ENCODE data around the gene TNS3.
A peak's percentile ranks its signal among the peaks of the same experiment; 100 is the strongest.

Gene TNS3

GRCh38 chr7:47535704-47536628, 45.9 kb downstream of the TNS3 start:
- TF ChIP-seq Cebpa-rat (IDR thresholded peaks at IDR 0.05), result no peak
- Histone ChIP-seq H3K4me1 (peaks cover 22 to 56% (median 30%) of the 10 kb centered on the region in 10 experiments), H3K9me3 (replicated peaks in 1 of 11) (peaks cover 13 to 36% (median 27%) of the 10 kb centered on the region in 11 experiments; a peak in 20 of 22 replicates), H4K20me1 (peaks cover 4 to 89% (median 55%) of the 10 kb centered on the region in 11 experiments; a peak in 20 of 22 replicates), H3K9ac (no peak overlapping the region), H3K36me3 (peaks cover 0 to 51% (median 18%) of the 10 kb centered on the region in 11 experiments; a peak in 15 of 22 replicates), H3K27me3 (peaks cover 5 to 34% (median 26%) of the 10 kb centered on the region in 11 experiments; a peak in 21 of 22 replicates), H3K4me2 (peak overlapping the region in 1 of 11 experiments; percentile 57; a peak in 3 of 22 replicates), H3K4me3 (no peak overlapping the region), H3K27ac (no peak overlapping the region)

DNA sequence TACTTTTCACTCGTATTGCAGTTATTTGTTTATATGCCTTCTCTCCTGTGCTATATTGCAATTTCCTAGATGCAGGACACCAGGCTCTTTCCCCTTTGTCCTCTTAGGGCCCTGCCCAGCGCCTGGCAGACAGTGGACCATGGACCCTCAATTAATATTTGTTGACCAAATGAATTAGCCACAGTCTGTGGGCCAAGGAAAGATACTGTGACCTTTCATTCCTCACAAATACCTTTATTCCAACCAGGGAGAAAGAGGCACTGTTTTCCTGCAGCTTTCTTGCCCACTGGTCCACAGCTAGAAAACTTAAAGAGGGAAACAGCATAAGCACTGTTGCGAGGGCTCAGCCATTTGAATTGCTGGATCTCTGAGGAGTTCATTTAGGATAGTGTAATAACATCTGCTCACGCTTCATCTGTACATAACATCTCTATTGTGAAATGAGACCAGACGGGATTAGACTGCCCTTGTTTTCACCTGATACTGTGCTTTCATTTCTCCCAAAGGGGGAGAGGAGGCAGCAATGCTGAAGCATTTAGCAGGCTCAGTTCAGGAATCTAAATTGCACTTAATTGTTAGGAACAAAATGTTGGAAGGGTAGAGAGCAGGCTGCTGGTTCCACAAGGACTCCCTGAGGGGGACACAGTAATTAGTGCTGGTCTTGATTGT, 46.7 kb downstream of the TNS3 start:
- Histone ChIP-seq H3K9ac (no peak overlapping the region), H3K9me3 (replicated peaks in 1 of 11) (peaks cover 13 to 39% (median 28%) of the 10 kb centered on the region in 11 experiments; a peak in 20 of 22 replicates), H3K36me3 (peaks cover 0 to 50% (median 18%) of the 10 kb centered on the region in 11 experiments; a peak in 15 of 22 replicates), H3K4me3 (no peak overlapping the region), H3K27ac (no peak overlapping the region), H3K27me3 (peaks cover 5 to 34% (median 26%) of the 10 kb centered on the region in 11 experiments; a peak in 21 of 22 replicates), H3K4me1 (peaks cover 14 to 48% (median 22%) of the 10 kb centered on the region in 10 experiments), H3K4me2 (no peak overlapping the region), H4K20me1 (peaks cover 4 to 86% (median 49%) of the 10 kb centered on the region in 11 experiments; a peak in 20 of 22 replicates)
- no peak for TF ChIP-seq Cebpa-rat (IDR thresholded peaks at IDR 0.05)

DNA sequence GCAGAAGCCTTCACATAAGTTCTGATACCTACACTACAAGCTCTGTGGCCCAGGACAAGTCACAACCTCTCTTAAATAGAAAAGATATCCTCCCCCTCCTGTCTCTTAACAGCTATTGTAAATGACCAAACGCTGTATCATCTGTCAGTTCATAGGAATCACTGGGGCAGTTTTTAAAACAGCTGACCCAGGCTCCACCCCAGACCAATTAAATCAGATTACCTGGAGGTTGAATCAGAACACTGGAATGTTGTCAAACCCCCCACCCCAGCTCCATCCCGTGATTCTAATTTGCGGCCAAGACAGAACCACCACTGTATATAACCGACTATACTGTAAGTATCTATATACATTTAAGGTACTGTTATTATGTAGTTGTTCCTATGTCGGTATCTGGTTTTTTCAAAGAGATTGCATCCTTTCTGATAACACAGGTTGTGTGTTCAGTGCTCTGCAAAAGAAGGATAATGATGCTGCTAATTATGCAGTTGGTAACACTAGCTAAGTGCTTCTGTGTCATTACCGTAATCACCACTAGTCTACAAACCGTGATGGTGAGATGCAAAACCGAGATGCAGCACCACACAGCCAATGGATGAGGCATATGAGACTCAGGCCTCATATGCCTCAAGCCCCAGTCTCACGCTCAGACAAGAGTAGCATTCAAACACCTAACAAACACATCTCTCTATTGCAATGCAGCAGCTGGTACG, 47.4 kb downstream of the TNS3 start:
- H3K9me3 ChIP-seq (replicated peaks in 1 of 11), result peaks cover 13 to 43% (median 30%) of the 10 kb centered on the region in 11 experiments; a peak in 20 of 22 replicates
- H3K27me3 ChIP-seq, result peaks cover 5 to 33% (median 26%) of the 10 kb centered on the region in 11 experiments; a peak in 21 of 22 replicates
- no peak overlapping the region for H3K4me2 ChIP-seq
- H3K27ac ChIP-seq, result no peak overlapping the region
- TF ChIP-seq Cebpa-rat (IDR thresholded peaks at IDR 0.05), result no peak
- H3K9ac ChIP-seq, result no peak overlapping the region
- H3K36me3 ChIP-seq, result peaks cover under 1 to 57% (median 24%) of the 10 kb centered on the region in 11 experiments; a peak in 18 of 22 replicates
- H4K20me1 ChIP-seq, result peaks cover 4 to 86% (median 43%) of the 10 kb centered on the region in 11 experiments; a peak in 20 of 22 replicates
- H3K4me3 ChIP-seq, result no peak overlapping the region
- peaks cover 7 to 41% (median 15%) of the 10 kb centered on the region in 10 experiments; a peak in 16 of 20 replicates for H3K4me1 ChIP-seq

- TF ChIP-seq Cebpa-rat (IDR thresholded peaks at IDR 0.05), result no peak
- 0 out of 22 replicates have a peak overlapping the region, but pooled peaks of 1 of the 11 experiments have one; percentile 1 for H3K27ac ChIP-seq
- H3K4me2 ChIP-seq, result peak overlapping the region in 1 of 11 experiments; percentile 3; a peak in 1 of 22 replicates
Observed at GRCh38 chr7:47531584-47532492, 50.1 kb downstream of the TNS3 start.

DNA sequence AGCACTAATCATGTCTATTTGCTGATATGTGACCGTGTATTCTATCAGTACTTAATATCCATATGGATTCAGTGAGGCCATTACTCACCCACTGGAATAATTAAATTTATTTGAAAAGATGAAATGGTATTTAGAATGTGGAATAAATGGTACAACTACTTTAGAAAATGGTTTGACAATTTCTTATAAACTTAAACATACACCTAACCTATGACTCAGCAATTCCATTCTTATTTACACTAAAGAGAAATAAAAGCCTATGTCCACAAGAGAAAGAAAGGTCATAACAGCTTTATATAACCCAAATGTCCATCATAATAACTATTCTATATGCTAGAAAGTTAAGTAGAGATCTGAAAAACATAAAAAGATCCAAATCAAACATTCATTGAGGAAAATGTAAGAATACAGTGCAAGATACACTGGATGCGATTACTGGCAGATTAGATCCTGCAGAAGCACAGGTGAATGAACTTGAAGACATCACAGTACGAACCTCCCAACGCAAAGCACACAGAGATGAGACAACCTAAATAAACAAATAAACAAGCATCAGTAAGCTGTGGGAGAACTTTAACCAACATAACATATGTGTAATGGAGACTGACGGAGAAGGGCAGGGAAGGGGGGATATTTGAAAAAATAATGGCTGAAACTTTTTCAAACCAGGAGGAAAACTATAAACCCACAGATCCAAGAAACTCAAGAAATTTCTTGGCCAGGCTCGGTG, 51.9 kb downstream of the TNS3 start:
- H3K4me3 ChIP-seq, result no peak overlapping the region
- peaks cover 0 to 12% (median 0%) of the 10 kb centered on the region in 10 experiments; a peak in 2 of 20 replicates for H3K4me1 ChIP-seq
- H3K36me3 ChIP-seq, result peaks cover 38 to 83% (median 59%) of the 10 kb centered on the region in 11 experiments
- H3K9me3 ChIP-seq (replicated peaks in 1 of 11), result peaks cover 13 to 43% (median 31%) of the 10 kb centered on the region in 11 experiments; a peak in 20 of 22 replicates
- H3K9ac ChIP-seq, result no peak overlapping the region
- no peak overlapping the region for H3K27ac ChIP-seq
- no peaks in the 10 kb centered on the region for H3K27me3 ChIP-seq
- H3K4me2 ChIP-seq, result no peak overlapping the region
- no peak for TF ChIP-seq Cebpa-rat (IDR thresholded peaks at IDR 0.05)
- peaks cover 0 to 66% (median 3%) of the 10 kb centered on the region in 11 experiments; a peak in 10 of 22 replicates for H4K20me1 ChIP-seq

More at GRCh38 chr7:47531584-47532492, 50.1 kb downstream of the TNS3 start:
- Histone ChIP-seq H3K9me3 (replicated peaks in 1 of 11) (peaks cover 13 to 43% (median 31%) of the 10 kb centered on the region in 11 experiments; a peak in 20 of 22 replicates), H3K4me1 (peaks cover 0 to 16% (median 2%) of the 10 kb centered on the region in 10 experiments; a peak in 7 of 20 replicates), H3K9ac (no peak overlapping the region), H3K27me3 (peaks cover 0 to 7% (median 5%) of the 10 kb centered on the region in 11 experiments; a peak in 17 of 22 replicates), H4K20me1 (peaks cover 0 to 77% (median 21%) of the 10 kb centered on the region in 11 experiments; a peak in 18 of 22 replicates), H3K4me3 (no peak overlapping the region), H3K36me3 (peaks cover 23 to 81% (median 49%) of the 10 kb centered on the region in 11 experiments)

- peaks cover 0 to 12% (median 0%) of the 10 kb centered on the region in 10 experiments; a peak in 2 of 20 replicates for H3K4me1 ChIP-seq
- H3K9me3 ChIP-seq (replicated peaks in 1 of 11), result peaks cover 12 to 37% (median 29%) of the 10 kb centered on the region in 11 experiments; a peak in 20 of 22 replicates
- no peak overlapping the region for H3K4me2 ChIP-seq
- H3K4me3 ChIP-seq, result no peak overlapping the region
- peaks cover 41 to 82% (median 57%) of the 10 kb centered on the region in 11 experiments for H3K36me3 ChIP-seq
- peaks cover 0 to 64% (median 0%) of the 10 kb centered on the region in 11 experiments; a peak in 8 of 22 replicates for H4K20me1 ChIP-seq
- TF ChIP-seq Cebpa-rat (IDR thresholded peaks at IDR 0.05), result no peak
- no peaks in the 10 kb centered on the region for H3K27me3 ChIP-seq
- H3K27ac ChIP-seq, result no peak overlapping the region
- no peak overlapping the region for H3K9ac ChIP-seq
Observed at GRCh38 chr7:47529405-47529804, 52.5 kb downstream of the TNS3 start.

DNA sequence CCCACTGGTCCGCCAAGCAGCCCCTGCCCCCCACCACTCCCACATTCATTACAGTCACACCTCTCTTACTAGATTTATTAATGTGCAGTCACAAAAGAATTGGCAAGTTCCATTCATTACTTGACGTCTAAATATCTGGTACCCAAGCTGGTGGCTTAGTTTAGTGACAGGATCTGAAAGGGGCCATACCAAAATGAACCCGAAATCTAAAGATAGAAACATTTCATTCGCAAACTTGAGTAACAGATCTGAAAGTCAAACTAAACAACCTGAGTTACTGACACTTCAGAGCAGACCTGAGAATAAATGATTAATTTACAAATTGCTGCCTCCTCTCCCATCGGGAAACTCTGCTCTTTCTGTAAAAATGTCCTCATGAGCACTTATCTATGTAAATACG, 53.4 kb downstream of the TNS3 start:
- peaks cover 0 to 15% (median 0%) of the 10 kb centered on the region in 10 experiments; a peak in 4 of 20 replicates for H3K4me1 ChIP-seq
- H3K27ac ChIP-seq, result no peak overlapping the region
- H3K4me3 ChIP-seq, result no peak overlapping the region
- H4K20me1 ChIP-seq, result peaks cover 0 to 63% (median 0%) of the 10 kb centered on the region in 11 experiments; a peak in 6 of 22 replicates
- TF ChIP-seq Cebpa-rat (IDR thresholded peaks at IDR 0.05), result no peak
- H3K4me2 ChIP-seq, result no peak overlapping the region
- peaks cover 46 to 81% (median 62%) of the 10 kb centered on the region in 11 experiments for H3K36me3 ChIP-seq
- peaks cover 3 to 36% (median 20%) of the 10 kb centered on the region in 11 experiments; a peak in 20 of 22 replicates for H3K9me3 ChIP-seq (replicated peaks in 1 of 11)
- no peak overlapping the region for H3K9ac ChIP-seq
- H3K27me3 ChIP-seq, result no peaks in the 10 kb centered on the region
